ENCODE data around the gene HPD. TPM values are rescaled to one million over a fixed set of nuclear protein-coding genes. Genes with fewer than 3 reads are reported as not detected.

Gene HPD
- total and polyA plus RNA-seq, 2 of the 4 experiments (the other 2 are of a cell fraction), result 0.15 to 0.18 TPM

- no peaks in the 10 kb centered on the region; the same call in 1 of the 2 replicates for H3K27me3 ChIP-seq (ENCODE audit: control insufficient read depth, insufficient read depth, low read length)
- no peak overlapping the region for H2AK5ac ChIP-seq (ENCODE audit: low read depth, low read length)
- H3K23ac ChIP-seq (ENCODE audit: low read depth, low read length), result no peak overlapping the region
- no peak overlapping the region for H3K56ac ChIP-seq (ENCODE audit: extremely low read depth, insufficient read depth, low read length)
- ChIA-PET CTCF (interaction anchor here (0.6 kb wide), 1 partner anchor 23 kb away, joined by 3 read pairs; no protein-coding TSS in a partner anchor), POLR2A (ENCODE audit: unreplicated experiment) (no interaction called here)
- H3K4ac ChIP-seq (ENCODE audit: low read depth, low read length), result no peak overlapping the region
- no peak overlapping the region for H3K18ac ChIP-seq (ENCODE audit: low read depth, low read length)
- no peak overlapping the region for H2AK9ac ChIP-seq (replicated peaks; ENCODE audit: low read depth, low read length, poor library complexity)
- TF ChIP-seq USF2 (IDR thresholded peaks at IDR 0.05; ENCODE audit: low read depth, low read length), result no peak
- no peak for TF ChIP-seq FOS (IDR thresholded peaks at IDR 0.05; ENCODE audit: low read depth, low read length)
- no peak for TF ChIP-seq MAZ (IDR thresholded peaks at IDR 0.05; ENCODE audit: borderline replicate concordance, low read depth, low read length)
- no peak for TF ChIP-seq NFE2L2 (IDR thresholded peaks at IDR 0.05; ENCODE audit: low read depth, low read length)
- TF ChIP-seq BHLHE40 (IDR thresholded peaks at IDR 0.05; ENCODE audit: low read depth, low read length), result no peak
- no peak for TF ChIP-seq RFX5 (IDR thresholded peaks at IDR 0.05; ENCODE audit: low read depth, low read length)
- no peak for TF ChIP-seq RAD21 (IDR thresholded peaks at IDR 0.05; ENCODE audit: low read length)
- TF ChIP-seq POLR2A (IDR thresholded peaks at IDR 0.05; ENCODE audit: low read depth, low read length), result no peak
- no peak for TF ChIP-seq MXI1 (IDR thresholded peaks at IDR 0.05; ENCODE audit: borderline replicate concordance, low read depth, low read length)
- TF ChIP-seq ELK1 (IDR thresholded peaks at IDR 0.05; ENCODE audit: borderline replicate concordance, low read depth, low read length), result no peak
- H3K27ac ChIP-seq (ENCODE audit: insufficient read depth, low read length), result no peak overlapping the region
- H3K4me1 ChIP-seq (ENCODE audit: control insufficient read depth, insufficient read depth, low read length), result no peaks in the 10 kb centered on the region
- H2AFZ ChIP-seq (replicated peaks; ENCODE audit: low read length, poor library complexity), result no peak overlapping the region
- no peaks in the 10 kb centered on the region for H3K79me1 ChIP-seq (ENCODE audit: low read depth in 1 of 2, low read length in 2 of 2)
- no peak overlapping the region for H4K91ac ChIP-seq (ENCODE audit: insufficient read depth, low read depth, low read length)
- no TSS peak for BruUV-seq (replicated peaks)
- no peak overlapping the region for H2BK120ac ChIP-seq (ENCODE audit: low read depth, low read length)
- H3K9me1 ChIP-seq (ENCODE audit: insufficient read depth, low read length), result no peaks in the 10 kb centered on the region
- H3K9ac ChIP-seq (ENCODE audit: low read depth, low read length), result no peak overlapping the region
- WGBS, 2 experiments (ENCODE audit: extremely low coverage in 2 of 2, insufficient read length in 1 of 2), result 89% methylated on average over 5 of the region's 13 CpGs; no CpG with 5 or more reads in 1 of the 2 experiments
- no peak overlapping the region for H3K4me3 ChIP-seq (ENCODE audit: insufficient read depth, low read depth, low read length)
- dilution Hi-C loops (cut with HindIII; ENCODE audit: low sequenced_read_pairs, unreplicated experiment) (no loop called here), intact Hi-C loops (cut with micrococcal nuclease) (no loop called here), in situ Hi-C loops (cut with MboI; ENCODE audit: low sequenced_read_pairs) (no loop called here)
- no peak for ATAC-seq (ENCODE audit: low read depth)
- no peaks in the 10 kb centered on the region for H3K9me3 ChIP-seq (ENCODE audit: control insufficient read depth, insufficient read depth, low read length)
- no peak overlapping the region for H2BK5ac ChIP-seq (ENCODE audit: low read depth, low read length, poor library complexity, severe bottlenecking)
- H3K36me3 ChIP-seq (ENCODE audit: control insufficient read depth, insufficient read depth, low read length), result no peaks in the 10 kb centered on the region
- H4K5ac ChIP-seq (ENCODE audit: low read depth, low read length), result no peak overlapping the region
- H3K14ac ChIP-seq (replicated peaks; ENCODE audit: low read depth, low read length), result no peak overlapping the region
- H4K8ac ChIP-seq (ENCODE audit: low read depth in 2 of 2, low read length in 2 of 2), result no peak overlapping the region
- no peak overlapping the region for H3K4me2 ChIP-seq (ENCODE audit: low read depth, low read length)
- no peaks in the 10 kb centered on the region for H4K20me1 ChIP-seq (ENCODE audit: insufficient read depth, low read length)
- H2BK15ac ChIP-seq (ENCODE audit: low read depth, low read length), result no peak overlapping the region
- no peak overlapping the region for H2BK20ac ChIP-seq (ENCODE audit: low read depth, low read length)
- no peak for DNase-seq
Observed at GRCh38 chr12:121849665-121850064, 9.0 kb downstream of the HPD start.
